MV-4-11 (cell line): ENCODE data around the gene PDE6C.

Experiments
- DNase-seq: peaks from one replicate; lab custom pipeline; 2025; lab: John Stamatoyannopoulos, UW

PDE6C gene

DNA sequence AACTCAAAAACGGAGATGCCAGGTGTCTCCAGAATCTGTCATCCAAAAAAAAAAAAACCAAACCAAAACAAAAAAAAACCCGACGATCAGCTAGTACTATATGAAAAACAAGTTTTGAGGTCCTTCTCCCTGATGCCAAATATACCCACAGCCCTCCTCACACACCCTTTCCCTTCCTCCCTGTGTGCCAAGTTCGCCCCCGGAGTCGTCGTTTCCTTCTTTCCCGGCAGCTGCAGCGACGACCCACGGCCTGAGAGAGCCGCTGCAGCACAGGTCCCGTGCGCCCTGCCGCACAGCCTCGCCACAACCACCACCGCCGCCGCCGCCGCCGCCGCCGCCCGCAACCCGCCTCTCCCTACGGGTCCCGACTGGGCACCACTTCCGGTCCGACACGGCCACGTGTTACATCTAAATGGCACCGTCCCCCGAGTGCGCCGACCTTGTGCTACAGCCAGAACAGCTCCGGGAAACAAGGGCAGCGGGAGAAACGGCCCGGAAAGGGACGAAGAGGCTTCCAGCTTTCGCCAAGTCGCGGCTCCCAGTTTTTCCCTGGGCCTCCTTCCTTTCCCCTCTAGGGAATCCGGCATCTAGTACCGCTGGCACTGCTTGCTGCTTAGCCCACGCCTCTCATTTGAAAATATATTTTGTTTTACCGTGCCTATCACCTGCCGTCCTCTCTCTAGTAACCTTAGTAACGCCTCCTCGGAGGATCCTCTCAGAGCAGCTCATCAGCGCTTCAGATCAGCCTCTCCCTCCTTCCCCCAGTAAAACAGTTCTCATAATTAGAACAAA lies 90.1 kb downstream of the PDE6C start, which contains the start of gene FRA10AC1:
TSS of gene FRA10AC1 (minus strand) at position 383 of the 792 bp plus-strand sequence. CDS start 2,486 bp downstream, outside the sequence.
- peak; percentile 91 for DNase-seq

GRCh38 chr10:93703066-93703465 lies 90.7 kb downstream of the PDE6C start:
- no peak for DNase-seq

GRCh38 chr10:93703841-93704240 lies 91.5 kb downstream of the PDE6C start:
- no peak for DNase-seq

DNA sequence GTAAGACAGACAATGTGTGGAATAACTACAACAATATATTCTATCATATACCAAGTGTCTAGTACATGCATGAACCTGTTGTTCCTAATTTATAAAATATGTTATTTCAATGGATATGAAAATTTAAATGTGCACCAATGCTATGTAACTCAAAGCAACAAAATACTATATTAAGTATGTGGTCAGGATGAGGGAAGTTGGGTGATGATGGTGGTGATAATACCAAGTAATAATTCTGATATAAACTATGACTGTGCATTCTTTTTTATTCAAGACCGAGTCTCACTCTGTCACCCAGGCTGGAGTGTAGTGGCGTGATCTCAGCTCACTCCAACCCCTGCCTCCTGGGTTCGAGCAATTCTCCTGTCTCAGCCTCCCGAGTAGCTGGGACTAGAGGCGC lies 92.1 kb downstream of the PDE6C start:
- no peak for DNase-seq

- DNase-seq: no peak
Measured at GRCh38 chr10:93707623-93708022, 95.3 kb downstream of the PDE6C start.

GRCh38 chr10:93710333-93710909 lies 98.1 kb downstream of the PDE6C start:
- no peak for DNase-seq

DNA sequence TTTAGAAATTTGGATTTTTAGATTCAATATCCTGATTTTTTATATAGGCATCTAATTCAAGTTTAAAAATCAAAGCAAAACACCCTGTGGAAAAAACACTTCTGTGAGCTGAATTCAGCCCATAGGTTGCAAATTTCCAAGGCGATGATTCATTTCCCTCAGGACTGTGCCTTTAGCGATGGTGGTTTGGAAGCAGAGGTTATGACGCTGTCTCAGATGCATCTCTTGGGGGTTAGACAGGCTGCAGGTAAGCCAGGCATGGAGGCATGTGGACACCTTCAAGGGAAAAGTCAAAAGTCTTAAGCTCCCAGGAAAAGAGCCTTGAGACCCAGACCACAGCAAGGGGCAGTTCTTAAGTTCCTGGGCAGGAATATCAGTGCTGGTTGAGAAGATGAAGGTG lies 99.6 kb downstream of the PDE6C start:
- no peak for DNase-seq

GRCh38 chr10:93712593-93712992 lies 100.3 kb downstream of the PDE6C start:
- DNase-seq: no peak

GRCh38 chr10:93715345-93715744 lies 103.0 kb downstream of the PDE6C start:
- DNase-seq: peak; percentile 64
